SH-SY5Y (cell line): ENCODE measurements around the gene AFMID.

Source experiments
- GATA2 ChIP-seq: IDR thresholded peaks from 2 replicates; pipeline ENCODE4 v1.6.1; 2011; ENCODE audit warnings: mild to moderate bottlenecking, low read depth, low read length
- GATA3 ChIP-seq: IDR thresholded peaks from 2 replicates; pipeline ENCODE4 v1.6.1; 2011; ENCODE audit warnings: low read depth, mild to moderate bottlenecking, low read length, moderate library complexity

The AFMID gene

DNA sequence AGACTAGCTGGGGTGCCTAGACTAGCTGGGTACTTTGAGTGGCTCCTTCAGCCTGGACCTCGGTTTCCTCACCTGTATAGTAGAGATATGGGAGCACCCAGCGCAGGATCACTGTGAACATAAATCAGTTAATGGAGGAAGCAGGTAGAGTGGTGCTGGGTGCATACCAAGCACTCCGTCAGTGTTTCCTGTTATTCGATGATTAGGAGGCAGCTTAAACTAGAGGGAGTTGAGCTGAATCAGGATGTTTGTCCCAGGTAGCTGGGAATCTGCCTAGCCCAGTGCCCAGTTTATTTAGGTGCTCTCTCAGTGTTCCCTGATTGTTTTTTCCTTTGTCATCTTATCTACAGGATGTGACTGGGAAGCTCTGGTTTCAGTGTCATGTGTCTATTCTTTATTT, 35.9 kb downstream of the AFMID start:
- TF ChIP-seq GATA2 (no peak), GATA3 (no peak)

DNA sequence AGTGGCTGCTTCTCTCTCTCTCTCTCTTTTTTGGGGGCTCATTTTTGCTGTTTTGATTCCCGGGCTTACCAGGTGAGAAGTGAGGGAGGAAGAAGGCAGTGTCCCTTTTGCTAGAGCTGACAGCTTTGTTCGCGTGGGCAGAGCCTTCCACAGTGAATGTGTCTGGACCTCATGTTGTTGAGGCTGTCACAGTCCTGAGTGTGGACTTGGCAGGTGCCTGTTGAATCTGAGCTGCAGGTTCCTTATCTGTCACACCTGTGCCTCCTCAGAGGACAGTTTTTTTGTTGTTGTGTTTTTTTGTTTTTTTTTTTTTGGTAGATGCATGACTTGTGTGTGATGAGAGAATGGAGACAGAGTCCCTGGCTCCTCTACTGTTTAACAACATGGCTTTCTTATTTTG, 36.6 kb downstream of the AFMID start:
- TF ChIP-seq GATA3 = no peak
- no peak for TF ChIP-seq GATA2

DNA sequence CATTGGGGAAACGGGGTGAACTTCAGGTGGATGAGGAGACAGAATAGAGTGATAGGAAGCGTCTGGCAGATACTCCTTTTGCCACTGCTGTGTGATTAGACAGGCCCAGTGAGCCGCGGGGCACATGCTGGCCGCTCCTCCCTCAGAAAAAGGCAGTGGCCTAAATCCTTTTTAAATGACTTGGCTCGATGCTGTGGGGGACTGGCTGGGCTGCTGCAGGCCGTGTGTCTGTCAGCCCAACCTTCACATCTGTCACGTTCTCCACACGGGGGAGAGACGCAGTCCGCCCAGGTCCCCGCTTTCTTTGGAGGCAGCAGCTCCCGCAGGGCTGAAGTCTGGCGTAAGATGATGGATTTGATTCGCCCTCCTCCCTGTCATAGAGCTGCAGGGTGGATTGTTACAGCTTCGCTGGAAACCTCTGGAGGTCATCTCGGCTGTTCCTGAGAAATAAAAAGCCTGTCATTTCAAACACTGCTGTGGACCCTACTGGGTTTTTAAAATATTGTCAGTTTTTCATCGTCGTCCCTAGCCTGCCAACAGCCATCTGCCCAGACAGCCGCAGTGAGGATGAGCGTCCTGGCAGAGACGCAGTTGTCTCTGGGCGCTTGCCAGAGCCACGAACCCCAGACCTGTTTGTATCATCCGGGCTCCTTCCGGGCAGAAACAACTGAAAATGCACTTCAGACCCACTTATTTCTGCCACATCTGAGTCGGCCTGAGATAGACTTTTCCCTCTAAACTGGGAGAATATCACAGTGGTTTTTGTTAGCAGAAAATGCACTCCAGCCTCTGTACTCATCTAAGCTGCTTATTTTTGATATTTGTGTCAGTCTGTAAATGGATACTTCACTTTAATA, 37.3 kb downstream of the AFMID start:
- TF ChIP-seq GATA3 (no peak), GATA2 (peak; percentile 47; the same call in 1 of the 2 replicates)

DNA sequence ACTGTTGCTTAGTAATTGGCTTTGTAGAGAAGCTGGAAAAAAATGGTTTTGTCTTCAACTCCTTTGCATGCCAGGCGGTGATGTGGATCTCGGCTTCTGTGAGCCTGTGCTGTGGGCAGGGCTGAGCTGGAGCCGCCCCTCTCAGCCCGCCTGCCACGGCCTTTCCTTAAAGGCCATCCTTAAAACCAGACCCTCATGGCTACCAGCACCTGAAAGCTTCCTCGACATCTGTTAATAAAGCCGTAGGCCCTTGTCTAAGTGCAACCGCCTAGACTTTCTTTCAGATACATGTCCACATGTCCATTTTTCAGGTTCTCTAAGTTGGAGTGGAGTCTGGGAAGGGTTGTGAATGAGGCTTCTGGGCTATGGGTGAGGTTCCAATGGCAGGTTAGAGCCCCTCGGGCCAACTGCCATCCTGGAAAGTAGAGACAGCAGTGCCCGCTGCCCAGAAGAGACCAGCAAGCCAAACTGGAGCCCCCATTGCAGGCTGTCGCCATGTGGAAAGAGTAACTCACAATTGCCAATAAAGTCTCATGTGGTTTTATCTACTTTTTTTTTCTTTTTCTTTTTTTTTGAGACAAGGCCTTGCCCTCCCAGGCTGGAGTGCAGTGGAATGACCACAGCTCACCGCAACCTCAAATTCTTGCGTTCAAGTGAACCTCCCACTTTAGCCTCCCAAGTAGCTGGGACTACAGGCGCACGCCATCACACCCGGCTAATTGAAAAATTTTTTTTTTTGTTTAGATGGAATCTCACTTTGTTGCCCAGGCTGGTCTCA, 38.1 kb downstream of the AFMID start:
- no peak for TF ChIP-seq GATA3
- no peak for TF ChIP-seq GATA2

DNA sequence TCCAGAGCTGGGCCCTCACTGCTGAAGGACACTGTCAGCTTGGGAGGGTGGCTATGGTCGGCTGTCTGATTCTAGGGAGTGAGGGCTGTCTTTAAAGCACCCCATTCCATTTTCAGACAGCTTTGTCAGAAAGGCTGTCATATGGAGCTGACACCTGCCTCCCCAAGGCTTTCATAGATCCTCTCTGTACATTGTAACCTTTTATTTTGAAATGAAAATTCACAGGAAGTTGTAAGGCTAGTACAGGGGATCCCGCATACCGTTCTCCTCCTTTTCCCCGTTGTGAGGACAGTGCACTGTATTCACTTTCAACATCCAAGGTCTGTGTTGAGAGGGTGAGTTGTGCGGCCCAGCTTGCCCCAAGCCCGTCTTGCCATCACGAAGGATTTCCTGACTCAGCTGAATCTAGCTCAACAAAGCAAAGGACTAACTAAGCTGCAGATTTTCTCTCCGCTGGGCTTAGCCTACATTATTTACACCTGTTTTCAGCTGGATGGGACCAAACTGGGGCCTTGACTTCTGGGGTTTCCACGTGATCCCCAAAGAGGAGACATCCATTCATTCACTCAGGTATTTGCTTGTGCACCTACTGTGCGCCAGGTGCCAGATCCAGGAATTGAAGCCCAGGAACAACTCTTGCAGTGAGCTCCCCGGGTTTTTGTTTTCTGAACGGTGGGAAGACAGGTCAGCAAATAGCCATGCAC, 39.0 kb downstream of the AFMID start:
- TF ChIP-seq GATA2 (no peak), GATA3 (no peak)

DNA sequence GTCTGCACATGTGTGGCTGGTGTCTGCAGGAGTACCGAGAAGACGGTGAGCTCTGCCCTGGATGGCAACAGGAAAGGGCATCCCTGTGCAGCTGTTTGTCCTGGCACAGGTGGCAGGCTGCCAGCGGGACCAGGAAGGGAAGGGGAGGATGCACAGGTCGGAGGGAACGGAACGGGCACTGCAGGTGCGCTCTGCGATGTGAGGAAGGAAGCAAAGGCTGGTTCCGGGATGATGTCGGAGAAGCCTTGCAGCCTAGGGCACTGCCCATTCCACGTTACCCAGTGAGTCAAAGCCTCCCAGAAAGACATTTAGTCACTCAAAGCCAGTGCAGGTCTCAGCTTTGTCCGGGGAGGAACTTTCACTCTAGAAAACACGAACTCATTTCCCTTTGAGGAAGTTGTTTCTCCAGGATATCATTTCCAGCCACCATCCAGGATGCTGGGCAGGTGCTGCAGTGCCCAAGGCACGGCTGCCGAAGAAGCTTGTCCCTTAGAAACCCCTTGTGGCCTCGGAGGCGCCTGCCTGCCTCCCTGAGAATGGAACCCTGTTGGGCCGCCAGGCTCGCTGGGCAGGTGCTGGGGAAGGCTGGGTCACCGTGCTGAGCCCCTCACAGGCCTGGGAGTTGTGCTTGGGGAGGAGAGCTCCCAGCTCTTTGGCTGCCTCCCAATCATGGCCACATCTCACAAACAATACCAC, 39.7 kb downstream of the AFMID start:
- no peak for TF ChIP-seq GATA3
- TF ChIP-seq GATA2 = no peak

DNA sequence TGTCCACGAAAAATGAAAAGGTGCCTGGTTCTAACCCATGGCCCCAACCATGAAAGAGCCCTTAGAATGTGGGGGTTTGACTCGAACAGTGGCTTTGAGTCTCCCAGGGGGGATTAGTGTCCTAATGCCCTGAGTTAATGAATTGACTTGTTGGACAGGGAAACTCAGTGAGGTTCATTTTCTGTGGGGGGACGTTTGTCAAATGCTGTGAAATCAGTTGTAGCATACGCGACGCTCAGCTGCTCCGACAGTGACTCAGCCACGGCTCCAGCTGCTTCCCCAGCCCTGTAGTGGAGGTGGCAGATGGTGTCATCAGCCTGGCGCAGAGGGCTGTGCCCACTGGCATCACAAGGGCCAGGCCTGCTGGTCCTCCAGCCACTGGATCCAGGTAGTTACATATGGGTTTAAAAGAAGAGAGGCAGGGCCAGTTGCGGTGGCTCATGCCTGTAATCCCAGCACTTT, 40.3 kb downstream of the AFMID start:
- no peak for TF ChIP-seq GATA3
- TF ChIP-seq GATA2 = no peak

DNA sequence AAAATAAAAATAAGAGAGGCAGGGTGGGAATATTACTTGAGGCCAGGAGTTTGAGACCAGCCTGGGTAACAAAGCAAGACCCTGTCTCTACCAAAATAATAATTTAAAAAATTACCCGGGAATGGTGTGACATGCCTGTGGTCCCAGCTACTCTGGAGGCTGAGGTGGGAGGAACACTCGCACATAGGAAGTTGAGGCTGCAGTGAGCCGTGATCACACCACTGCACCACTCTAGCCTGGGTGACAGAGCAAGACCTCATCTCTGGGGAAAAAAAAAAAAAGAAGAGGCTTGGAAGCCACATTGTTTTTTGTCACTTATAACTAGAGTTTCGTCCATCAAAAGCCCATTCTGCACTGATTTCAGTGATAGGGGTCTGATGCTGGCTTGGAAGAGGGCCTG, 41.0 kb downstream of the AFMID start:
- TF ChIP-seq GATA3 (no peak), GATA2 (no peak)

DNA sequence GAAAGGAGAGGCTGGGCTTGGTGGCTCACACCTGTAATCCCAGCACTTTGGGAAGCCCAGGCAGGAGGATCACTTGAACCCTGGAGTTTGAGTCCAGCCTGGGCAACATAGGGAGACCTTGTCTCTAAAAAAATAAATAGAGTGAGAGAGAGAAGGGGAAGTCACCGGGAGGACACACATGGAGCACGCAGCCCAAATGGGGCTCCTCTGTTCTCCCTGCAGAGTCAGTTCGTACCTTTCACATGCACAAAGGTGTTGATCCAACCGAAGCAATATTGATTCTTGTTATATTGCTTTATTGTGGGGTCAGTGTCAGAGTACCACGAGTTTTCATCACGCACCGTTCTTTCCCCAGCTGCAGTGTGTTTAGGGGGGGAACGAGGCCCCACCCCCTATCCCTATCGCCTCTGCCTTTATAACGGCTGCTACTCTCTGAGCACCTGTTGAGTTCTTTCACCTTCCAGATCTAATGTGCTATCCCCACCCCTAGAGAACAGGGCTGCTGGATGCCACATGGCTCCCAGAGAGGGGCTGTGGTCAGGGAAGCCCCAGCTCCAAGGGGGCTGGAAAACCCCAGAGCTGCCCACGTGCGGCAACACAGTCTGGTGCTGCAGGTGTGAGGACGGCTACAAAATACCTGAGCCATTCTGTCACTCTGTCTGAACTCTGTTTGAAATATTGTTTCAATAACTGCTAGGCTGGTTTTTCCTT, 43.2 kb downstream of the AFMID start:
- no peak for TF ChIP-seq GATA2
- TF ChIP-seq GATA3 = no peak

DNA sequence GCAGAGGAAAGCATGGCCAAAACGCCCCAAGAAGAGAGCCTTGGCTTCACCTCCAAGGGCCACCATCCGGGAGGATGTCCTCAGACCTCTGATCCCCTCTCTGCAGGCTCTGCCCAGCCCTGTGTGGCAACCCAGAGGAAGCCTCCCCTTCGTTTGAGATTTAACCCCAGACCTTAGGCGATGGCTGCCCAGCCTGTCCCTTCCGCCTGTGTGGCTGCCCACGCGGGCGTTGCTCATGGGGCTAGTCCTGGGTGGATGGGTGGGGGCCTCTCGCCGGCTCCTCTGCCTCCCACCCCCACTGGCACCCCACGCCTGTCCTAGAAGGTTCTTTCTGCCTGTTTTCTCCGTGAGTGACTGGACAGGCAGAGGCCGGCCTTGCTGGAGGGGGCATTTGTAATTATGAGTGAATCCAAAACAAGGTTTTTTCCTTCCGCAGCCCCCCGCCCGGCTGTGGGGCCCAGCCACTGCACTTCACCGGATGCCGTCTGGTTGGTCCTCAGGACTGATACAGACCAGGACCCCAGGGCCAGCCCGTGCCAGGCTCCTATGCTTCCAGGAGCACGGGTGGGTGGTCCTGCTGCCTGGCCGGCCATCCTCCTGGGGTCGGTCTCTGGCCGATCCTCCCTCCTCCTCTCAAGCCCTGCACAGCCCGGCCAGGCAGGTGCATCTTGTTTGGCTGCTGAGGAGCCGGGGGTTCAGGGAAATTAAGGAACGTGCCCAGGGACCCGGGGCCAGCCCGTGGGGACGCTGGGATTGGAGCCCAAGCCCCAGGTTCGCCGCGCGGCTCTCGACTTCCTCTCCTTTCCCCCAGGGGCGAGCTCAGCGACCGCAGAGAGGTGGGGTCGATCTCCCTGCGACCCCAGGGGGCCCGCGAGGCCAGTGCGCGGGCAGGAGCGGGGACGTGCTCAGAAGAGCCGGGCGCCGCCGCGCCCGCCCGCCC, 44.1 kb downstream of the AFMID start, which contains the start of gene TMEM235:
TSS of gene TMEM235 (plus strand) at position 636 of the 940 bp plus-strand sequence. CDS start 393 bp downstream, outside the sequence.
- TF ChIP-seq GATA2 (no peak), GATA3 (no peak)

DNA sequence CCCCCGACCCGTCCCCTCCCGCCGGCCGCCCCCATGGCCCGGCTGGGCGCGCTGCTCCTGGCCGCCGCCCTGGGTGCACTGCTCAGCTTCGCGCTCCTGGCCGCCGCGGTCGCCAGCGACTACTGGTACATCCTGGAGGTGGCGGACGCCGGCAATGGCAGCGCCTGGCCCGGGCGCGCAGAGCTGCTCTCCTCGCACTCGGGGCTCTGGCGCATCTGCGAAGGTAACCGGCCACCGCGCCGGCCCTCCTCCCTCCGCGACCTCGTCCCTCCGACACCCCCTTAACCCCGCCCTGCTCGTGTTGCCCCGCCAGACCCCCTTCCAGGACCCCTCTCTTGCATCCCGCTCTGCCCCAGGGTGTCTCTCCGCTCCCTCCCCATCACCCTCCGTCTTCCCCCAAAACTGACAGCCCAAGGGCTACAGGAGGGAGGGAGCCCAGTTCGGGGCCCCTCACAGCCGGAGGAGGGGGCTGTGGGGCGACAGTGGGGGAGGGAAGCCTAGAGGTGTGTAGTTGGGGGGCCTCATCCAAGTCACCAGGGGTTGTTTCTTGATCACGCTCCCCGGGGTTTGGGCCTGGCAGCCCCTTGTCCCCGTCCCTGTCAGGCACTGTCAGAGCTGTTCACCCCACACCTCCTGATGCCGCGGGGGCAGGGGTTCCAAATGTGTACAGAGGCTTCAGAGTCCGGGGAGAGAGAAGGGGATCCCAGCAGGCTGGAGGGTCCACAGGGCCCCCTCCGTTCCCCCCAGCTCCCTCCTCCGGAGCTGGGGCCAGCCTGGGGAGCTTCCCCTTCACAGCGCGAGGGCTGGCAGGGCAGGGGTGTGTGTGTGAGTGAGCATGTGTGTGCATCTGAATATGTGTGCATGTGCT, 45.1 kb downstream of the AFMID start:
- TF ChIP-seq GATA2 (no peak), GATA3 (no peak)
